Stomach (tissue), 4 donors: ENCODE results near the gene MSN.

Source experiments
- CTCF ChIP-seq, 7 experiments: fragments of 450-650 bp in 4 of 7; fragments of 200-600 bp in 3 of 7; sonication (generic) in 3 of 7; IDR thresholded peaks; one replicate each; pipeline ENCODE4 v1.5.1; 2016 to 2019; ENCODE audit warnings: antibody characterized with exemption in 7 of 7, control low read depth in 2 of 7, mild to moderate bottlenecking in 1 of 7
- POLR2A ChIP-seq, 4 donors: fragments of 450-650 bp; IDR thresholded peaks; one replicate each; pipeline ENCODE4 v1.6.1; 2016; ENCODE audit warnings: antibody characterized with exemption in 4 of 4, control low read depth in 2 of 4, mild to moderate bottlenecking in 1 of 4, moderate library complexity in 1 of 4

GRCh38 chrX:65637335-65637734 lies 30.1 kb upstream of the MSN start:
- no peak for TF ChIP-seq CTCF (IDR thresholded peaks at IDR 0.05)
- no peak for TF ChIP-seq POLR2A (IDR thresholded peaks at IDR 0.05)
